Measurements from ENCODE around the gene DLL4. TPM values are rescaled to one million over a fixed set of nuclear protein-coding genes. Genes with fewer than 3 reads are reported as not detected.

Gene DLL4
- total RNA-seq, 3 donors from 2014 or later, result 9.4 to 23.0 (median 15.6) TPM

DNA sequence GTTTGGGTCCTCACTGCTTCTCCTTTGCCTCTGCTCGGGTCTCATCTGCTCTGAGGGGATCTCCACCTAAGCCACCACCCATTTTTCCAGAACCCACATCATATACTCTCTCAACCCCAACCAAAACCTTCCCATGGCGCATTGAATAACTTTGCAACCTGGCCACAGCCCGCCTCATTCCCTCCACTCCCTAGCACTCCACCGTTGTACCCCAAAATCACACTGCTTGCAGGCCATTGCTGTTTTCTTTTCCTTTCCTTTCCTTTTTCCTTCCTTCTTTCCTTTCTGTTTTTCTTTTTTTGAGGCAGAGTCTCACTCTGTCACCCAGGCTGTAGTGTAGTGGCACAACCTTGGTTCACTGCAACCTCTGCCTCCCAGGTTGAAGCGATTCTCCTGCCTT lies 38.0 kb upstream of the DLL4 start:
- H3K9me3 ChIP-seq, result no peaks in the 10 kb centered on the region

DNA sequence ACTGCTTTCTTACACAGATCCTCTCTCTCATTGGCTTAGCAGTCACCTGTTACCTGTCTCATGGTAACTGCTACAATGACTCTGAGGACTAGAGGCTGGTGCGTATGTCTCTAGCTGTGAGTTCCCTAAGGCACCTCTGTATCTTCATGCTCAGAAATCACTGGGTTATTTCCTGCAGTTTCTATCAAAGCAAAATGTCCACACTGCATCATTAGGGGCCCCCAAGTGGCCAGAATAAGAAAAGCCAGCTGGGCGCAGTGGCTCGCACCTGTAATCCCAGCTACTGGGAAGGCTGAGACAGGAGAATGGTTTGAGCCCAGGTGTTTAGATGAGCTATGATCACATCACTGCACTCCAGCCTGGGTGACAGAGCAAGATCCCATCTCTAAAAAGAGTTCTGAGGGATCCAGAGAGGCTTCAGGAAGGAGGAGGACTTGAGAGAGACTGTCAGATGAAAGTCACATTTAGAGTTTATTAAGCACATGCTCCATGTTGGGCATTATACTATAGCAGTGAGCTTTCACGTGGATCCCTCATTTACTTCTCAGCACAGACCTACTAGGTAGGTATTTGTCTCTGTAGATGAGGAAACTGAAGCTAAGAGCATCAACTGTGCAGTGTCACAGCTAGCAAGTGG lies 37.2 kb upstream of the DLL4 start:
- DNase-seq (peak; percentile 56 to 82 (median 77)), ATAC-seq (peak; percentile 53)
- intact Hi-C loops (cut with DNase I, micrococcal nuclease), result loop anchor here (2.0 to 5.0 kb wide), 2 partner anchors 35 kb away; no protein-coding TSS in a partner anchor
- Histone ChIP-seq H3K4me1 (ENCODE audit: low read depth) (peaks cover 11% of the 10 kb centered on the region), H3K36me3 (ENCODE audit: low read depth) (no peaks in the 10 kb centered on the region), H3K4me3 (no peak overlapping the region), H3K9me3 (no peaks in the 10 kb centered on the region)
- TF ChIP-seq, protein P1, sequence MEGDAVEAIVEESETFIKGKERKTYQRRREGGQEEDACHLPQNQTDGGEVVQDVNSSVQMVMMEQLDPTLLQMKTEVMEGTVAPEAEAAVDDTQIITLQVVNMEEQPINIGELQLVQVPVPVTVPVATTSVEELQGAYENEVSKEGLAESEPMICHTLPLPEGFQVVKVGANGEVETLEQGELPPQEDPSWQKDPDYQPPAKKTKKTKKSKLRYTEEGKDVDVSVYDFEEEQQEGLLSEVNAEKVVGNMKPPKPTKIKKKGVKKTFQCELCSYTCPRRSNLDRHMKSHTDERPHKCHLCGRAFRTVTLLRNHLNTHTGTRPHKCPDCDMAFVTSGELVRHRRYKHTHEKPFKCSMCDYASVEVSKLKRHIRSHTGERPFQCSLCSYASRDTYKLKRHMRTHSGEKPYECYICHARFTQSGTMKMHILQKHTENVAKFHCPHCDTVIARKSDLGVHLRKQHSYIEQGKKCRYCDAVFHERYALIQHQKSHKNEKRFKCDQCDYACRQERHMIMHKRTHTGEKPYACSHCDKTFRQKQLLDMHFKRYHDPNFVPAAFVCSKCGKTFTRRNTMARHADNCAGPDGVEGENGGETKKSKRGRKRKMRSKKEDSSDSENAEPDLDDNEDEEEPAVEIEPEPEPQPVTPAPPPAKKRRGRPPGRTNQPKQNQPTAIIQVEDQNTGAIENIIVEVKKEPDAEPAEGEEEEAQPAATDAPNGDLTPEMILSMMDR (IDR thresholded peaks at IDR 0.05), result peak; percentile 54

More for the DNA sequence above, 38.0 kb upstream of the DLL4 start:
- Histone ChIP-seq H3K4me1 (ENCODE audit: low read depth) (peaks cover 11% of the 10 kb centered on the region), H3K4me3 (no peak overlapping the region), H3K36me3 (ENCODE audit: low read depth) (no peaks in the 10 kb centered on the region)
- DNase-seq, result no peak
- intact Hi-C loops (cut with DNase I, micrococcal nuclease), result loop anchor here in 1 of 2 donors (5.0 kb wide), 1 partner anchor 34 kb away; no protein-coding TSS in a partner anchor
- TF ChIP-seq, protein P1 (IDR thresholded peaks at IDR 0.05), result no peak
- ATAC-seq, result no peak

DNA sequence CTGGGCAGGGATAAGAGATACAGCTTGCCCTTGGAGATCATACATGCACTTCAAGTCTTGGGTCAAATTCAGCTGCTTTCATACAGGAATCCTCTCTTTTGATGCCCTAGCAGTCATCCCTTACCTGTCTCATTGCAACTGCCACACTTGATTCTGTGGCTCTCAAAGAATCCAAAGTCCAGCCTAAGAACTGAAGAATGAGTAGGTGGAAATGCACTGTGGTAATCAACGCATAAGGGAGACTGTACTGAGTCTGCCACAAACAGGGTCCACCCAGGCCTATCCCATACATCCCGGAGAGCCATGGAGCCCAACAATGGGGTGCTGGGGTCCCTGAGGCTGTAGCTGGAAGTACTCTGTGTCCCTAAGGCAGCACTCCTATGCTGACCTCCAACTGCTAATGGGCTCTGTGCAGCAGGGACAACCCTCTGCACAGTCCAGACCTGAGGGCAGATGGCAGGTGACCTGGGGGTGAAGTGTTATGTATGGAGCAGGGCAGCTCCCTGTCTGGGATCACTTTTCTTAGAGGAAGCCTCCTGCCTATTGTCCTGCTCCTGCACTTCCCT lies 36.6 kb upstream of the DLL4 start:
- Histone ChIP-seq H3K4me1 (ENCODE audit: low read depth) (peaks cover 11% of the 10 kb centered on the region), H3K36me3 (ENCODE audit: low read depth) (no peaks in the 10 kb centered on the region), H3K4me3 (no peak overlapping the region), H3K9me3 (no peaks in the 10 kb centered on the region)
- DNase-seq (peak in 2 of 3 donors; percentile 30 to 45), ATAC-seq (peak; percentile 7)
- TF ChIP-seq, protein P1 (IDR thresholded peaks at IDR 0.05), result no peak
- intact Hi-C loops (cut with DNase I, micrococcal nuclease), result loop anchor here (2.0 to 5.0 kb wide), 2 partner anchors 35 to 36 kb away; no protein-coding TSS in a partner anchor

DNA sequence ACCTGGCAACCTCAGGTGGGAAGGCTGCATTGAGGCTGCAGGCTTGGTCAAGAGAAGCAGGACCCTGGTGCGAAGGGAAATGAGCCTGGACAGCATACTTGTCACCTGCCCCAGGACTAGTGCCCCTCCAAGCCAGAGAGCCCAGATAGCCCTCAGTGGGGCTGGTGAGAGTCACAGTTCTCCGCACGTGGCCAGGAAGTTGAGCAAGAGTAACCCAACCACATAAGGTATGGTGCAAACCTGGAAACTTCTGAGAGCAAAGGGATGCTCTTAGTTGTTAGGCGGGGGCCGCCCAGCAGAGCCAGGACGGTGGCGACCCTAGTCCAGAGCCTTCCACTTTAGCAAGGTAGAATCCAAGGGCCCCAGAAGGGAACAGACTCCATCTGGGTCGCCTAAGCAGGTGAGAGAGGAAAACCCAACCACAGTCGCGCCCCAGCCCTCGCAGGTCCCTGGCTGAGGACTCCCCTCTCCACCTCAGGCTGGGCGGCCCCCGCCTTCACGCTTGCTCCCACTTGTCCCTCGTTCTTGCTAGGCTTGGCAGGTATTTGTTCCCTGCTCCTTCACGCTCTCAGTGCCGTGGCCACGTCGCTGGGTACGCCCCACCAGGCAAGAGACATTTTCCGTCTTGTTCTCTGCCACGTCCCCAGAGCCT lies 36.0 kb upstream of the DLL4 start:
- Histone ChIP-seq H3K4me3 (no peak overlapping the region), H3K9me3 (no peaks in the 10 kb centered on the region), H3K36me3 (ENCODE audit: low read depth) (no peaks in the 10 kb centered on the region), H3K4me1 (ENCODE audit: low read depth) (peaks cover 11% of the 10 kb centered on the region)
- TF ChIP-seq, protein P1 (IDR thresholded peaks at IDR 0.05), result no peak
- intact Hi-C loops (cut with DNase I, micrococcal nuclease), result loop anchor here (2.0 to 5.0 kb wide), 2 partner anchors 36 kb away; no protein-coding TSS in a partner anchor
- DNase-seq, result peak in 2 of 3 donors; percentile 55 to 70
- no peak for ATAC-seq

DNA sequence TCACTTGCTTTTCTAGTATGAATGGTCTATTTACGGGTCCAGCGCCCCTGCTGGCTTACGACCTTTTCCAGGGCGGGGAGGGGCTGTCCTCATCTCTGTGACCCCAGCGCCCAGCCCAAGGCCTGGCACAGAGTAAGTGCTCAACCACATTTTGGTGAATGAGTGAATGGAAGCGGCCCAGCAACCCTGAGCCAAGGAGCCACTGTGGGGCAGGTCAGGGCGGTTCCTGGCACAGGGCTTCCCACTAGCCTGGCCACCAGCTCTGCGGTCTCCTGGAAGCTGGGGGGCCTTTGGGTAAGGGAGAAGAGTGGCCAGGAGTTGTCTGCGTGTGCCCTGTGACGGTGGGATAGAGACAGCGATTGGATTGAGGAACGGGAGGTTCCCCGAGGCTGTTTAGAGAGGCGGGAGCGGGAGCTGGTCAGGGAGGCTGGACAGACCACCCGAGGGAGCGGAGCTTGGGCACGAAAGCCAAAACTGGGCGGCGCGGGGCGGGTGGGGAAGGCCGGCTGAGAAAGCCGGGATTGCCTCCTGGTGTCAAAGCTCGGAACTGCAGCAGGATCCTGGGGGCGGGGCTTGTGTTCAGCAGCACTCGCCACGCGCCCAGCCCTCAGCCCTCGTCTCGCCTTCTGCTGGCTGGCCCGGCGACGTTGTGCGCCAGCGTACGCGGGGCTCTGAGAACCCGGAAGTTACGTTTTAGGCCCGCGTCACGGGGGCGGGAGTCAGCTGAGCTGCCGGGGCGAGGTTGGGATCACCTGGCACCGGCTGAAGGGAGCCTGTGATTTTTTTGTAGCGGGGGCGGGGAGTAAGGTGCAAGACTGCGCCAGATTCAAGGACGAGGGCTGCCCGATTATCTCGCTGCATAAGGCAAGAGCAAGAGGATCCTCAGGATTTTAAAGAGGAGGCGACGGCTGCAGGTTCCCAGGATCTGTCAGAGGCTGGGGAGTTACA lies 35.1 kb upstream of the DLL4 start, which contains the start of gene VPS18:
TSS of gene VPS18 (plus strand) at position 718 of the 948 bp plus-strand sequence. CDS start 319 bp downstream, outside the sequence.
- TF ChIP-seq, protein P1 (IDR thresholded peaks at IDR 0.05), result peak; percentile 100
- Histone ChIP-seq H3K36me3 (ENCODE audit: low read depth) (no peaks in the 10 kb centered on the region), H3K4me1 (ENCODE audit: low read depth) (peaks cover 11% of the 10 kb centered on the region), H3K9me3 (no peaks in the 10 kb centered on the region), H3K4me3 (peak within 1 kb of the TSS; percentile 54)
- ATAC-seq (peak; percentile 95), DNase-seq (peak; percentile 99 to 100 (median 100))
- intact Hi-C loops (cut with DNase I, micrococcal nuclease), result loop anchor here (2.0 to 5.0 kb wide), 2 partner anchors 37 kb away; no protein-coding TSS in a partner anchor
